Stomach (tissue), 9 donors: Measurements from ENCODE around the gene ENAM. TPM values are rescaled to one million over a fixed set of nuclear protein-coding genes. Genes with fewer than 3 reads are reported as not detected.

ENCODE experiments used
- DNase-seq, 2 donors: peaks; one replicate each; pipeline versions ENCODE4 v3.0.0 to v3.0.0-alpha.2; 2013 to 2019
- H3K27ac ChIP-seq, 5 donors: fragments of 200-600 bp in 4 of 5; sonication (generic) in 4 of 5; one replicate each; pipeline ENCODE4 v1.5.1; 2013 to 2019; ENCODE audit warnings: mild to moderate bottlenecking in 1 of 5, moderate library complexity in 1 of 5
- H3K27me3 ChIP-seq, 3 donors: fragments of 200-600 bp; sonication (generic); one replicate each; pipeline ENCODE4 v1.5.1; 2017 to 2019; ENCODE audit warnings: mixed run types in 1 of 3
- H3K36me3 ChIP-seq, 4 donors: fragments of 200-600 bp; sonication (generic); 1 replicate in 3 of 4; 2 replicates in 1 of 4; pipeline ENCODE4 v1.5.1; 2016 to 2019
- H3K4me1 ChIP-seq, 4 donors: fragments of 200-600 bp; sonication (generic); one replicate each; pipeline ENCODE4 v1.5.1; 2016 to 2019
- H3K4me3 ChIP-seq, 4 donors: fragments of 200-600 bp; sonication (generic) in 3 of 4; one replicate each; pipeline ENCODE4 v1.5.1; 2016 to 2019; ENCODE audit warnings: mild to moderate bottlenecking in 1 of 4
- H3K9me3 ChIP-seq, 4 donors: fragments of 200-600 bp; sonication (generic); one replicate each; pipeline ENCODE4 v1.5.1; 2016 to 2019
- EP300 ChIP-seq: sonication (generic); formaldehyde crosslinking; IDR thresholded peaks from one replicate; pipeline ENCODE4 v1.6.1; 2017; ENCODE audit warnings: antibody characterized with exemption
- POLR2A ChIP-seq, 4 donors: fragments of 450-650 bp; IDR thresholded peaks; one replicate each; pipeline ENCODE4 v1.6.1; 2016; ENCODE audit warnings: antibody characterized with exemption in 4 of 4, control low read depth in 2 of 4, mild to moderate bottlenecking in 1 of 4, moderate library complexity in 1 of 4
- POLR2AphosphoS5 ChIP-seq, 3 donors: sonication (generic); formaldehyde crosslinking; IDR thresholded peaks; one replicate each; pipeline ENCODE4 v1.6.1; 2016; ENCODE audit warnings: antibody characterized with exemption in 3 of 3
- WGBS, 5 donors: extraction: QIAGEN DNeasy Blood & Tissue Kit in 3 of 5; methylation state at CpG; one replicate each; pipeline versions ENCODE4 v1.1.5 to v1.1.7; 2013 to 2018; 5-methylcytosine and 5-hydroxymethylcytosine counted together
- intact Hi-C: fragments of 100-400 bp; cut with DNase I; formaldehyde crosslinking; loops from one replicate; pipeline ENCODE4 v1.15.1; 2023; ENCODE audit warnings: low total_unique reads
- polyA plus RNA-seq, 3 donors: library from polyadenylated mRNA; stranded (reverse); fragments of 200-250 nt; gene quantifications; one replicate each; pipeline ENCODE4 v1.2.3, GENCODE V29; 2013
- total RNA-seq, 5 donors: library from RNA; depleted of rRNA; stranded (reverse); fragments of >200 nt; gene quantifications; one replicate each; pipeline versions ENCODE4 v1.1.0 to v1.2.3, GENCODE V29; 2014 to 2016
- TF ChIP-seq, protein P1 (sequence below), 7 experiments: fragments of 450-650 bp in 4 of 7; fragments of 200-600 bp in 3 of 7; sonication (generic) in 3 of 7; IDR thresholded peaks; one replicate each; pipeline ENCODE4 v1.5.1; 2016 to 2019; ENCODE audit warnings: antibody characterized with exemption in 7 of 7, control low read depth in 2 of 7, mild to moderate bottlenecking in 1 of 7
- donor health status: healthy with polysubstance abuse.
- donor health status: Bipolar disorder and iron deficiency.
- donor health status: healthy.

The ENAM gene
- total and polyA plus RNA-seq, 8 donors = 0.14 to 1.7 (median 0.44) TPM; not detected in 2

GRCh38 chr4:70600977-70601376, 27.6 kb upstream of the ENAM start:
- Histone ChIP-seq H3K27me3 (peaks cover 0 to 6% (median 0%) of the 10 kb centered on the region in 3 donors), H3K4me1 (no peaks in the 10 kb centered on the region), H3K27ac (no peak overlapping the region), H3K9me3 (no peaks in the 10 kb centered on the region), H3K36me3 (no peaks in the 10 kb centered on the region), H3K4me3 (no peak overlapping the region)
- intact Hi-C loops = no loop called here
- no peak for TF ChIP-seq POLR2AphosphoS5 (IDR thresholded peaks at IDR 0.05)
- no peak for TF ChIP-seq POLR2A (IDR thresholded peaks at IDR 0.05)
- no peak for TF ChIP-seq EP300
- TF ChIP-seq, protein P1, sequence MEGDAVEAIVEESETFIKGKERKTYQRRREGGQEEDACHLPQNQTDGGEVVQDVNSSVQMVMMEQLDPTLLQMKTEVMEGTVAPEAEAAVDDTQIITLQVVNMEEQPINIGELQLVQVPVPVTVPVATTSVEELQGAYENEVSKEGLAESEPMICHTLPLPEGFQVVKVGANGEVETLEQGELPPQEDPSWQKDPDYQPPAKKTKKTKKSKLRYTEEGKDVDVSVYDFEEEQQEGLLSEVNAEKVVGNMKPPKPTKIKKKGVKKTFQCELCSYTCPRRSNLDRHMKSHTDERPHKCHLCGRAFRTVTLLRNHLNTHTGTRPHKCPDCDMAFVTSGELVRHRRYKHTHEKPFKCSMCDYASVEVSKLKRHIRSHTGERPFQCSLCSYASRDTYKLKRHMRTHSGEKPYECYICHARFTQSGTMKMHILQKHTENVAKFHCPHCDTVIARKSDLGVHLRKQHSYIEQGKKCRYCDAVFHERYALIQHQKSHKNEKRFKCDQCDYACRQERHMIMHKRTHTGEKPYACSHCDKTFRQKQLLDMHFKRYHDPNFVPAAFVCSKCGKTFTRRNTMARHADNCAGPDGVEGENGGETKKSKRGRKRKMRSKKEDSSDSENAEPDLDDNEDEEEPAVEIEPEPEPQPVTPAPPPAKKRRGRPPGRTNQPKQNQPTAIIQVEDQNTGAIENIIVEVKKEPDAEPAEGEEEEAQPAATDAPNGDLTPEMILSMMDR (IDR thresholded peaks at IDR 0.05) = no peak
- no peak for DNase-seq
- WGBS, 5 donors = 68 to 84% (median 79%) methylated on average over 5 of the region's 5 CpGs

- intact Hi-C loops = no loop called here
- peak; percentile 53 to 90 for DNase-seq
- 24 to 31% (median 29%) methylated on average over 5 of the region's 5 CpGs for WGBS, 5 donors
- TF ChIP-seq EP300 (no peak), POLR2A (IDR thresholded peaks at IDR 0.05) (no peak), POLR2AphosphoS5 (IDR thresholded peaks at IDR 0.05) (peak in 1 of 3 donors; percentile 56)
- TF ChIP-seq, protein P1 (IDR thresholded peaks at IDR 0.05) = peak in 5 of 7 experiments; percentile 60 to 79 (median 71)
- Histone ChIP-seq H3K4me1 (no peaks in the 10 kb centered on the region), H3K9me3 (no peaks in the 10 kb centered on the region), H3K4me3 (no peak overlapping the region), H3K27ac (no peak overlapping the region), H3K36me3 (no peaks in the 10 kb centered on the region), H3K27me3 (peaks cover 0 to 6% (median 0%) of the 10 kb centered on the region in 3 donors)
These were observed 27.0 kb upstream of the ENAM start for GRCh38 chr4:70601422-70602039.

DNA sequence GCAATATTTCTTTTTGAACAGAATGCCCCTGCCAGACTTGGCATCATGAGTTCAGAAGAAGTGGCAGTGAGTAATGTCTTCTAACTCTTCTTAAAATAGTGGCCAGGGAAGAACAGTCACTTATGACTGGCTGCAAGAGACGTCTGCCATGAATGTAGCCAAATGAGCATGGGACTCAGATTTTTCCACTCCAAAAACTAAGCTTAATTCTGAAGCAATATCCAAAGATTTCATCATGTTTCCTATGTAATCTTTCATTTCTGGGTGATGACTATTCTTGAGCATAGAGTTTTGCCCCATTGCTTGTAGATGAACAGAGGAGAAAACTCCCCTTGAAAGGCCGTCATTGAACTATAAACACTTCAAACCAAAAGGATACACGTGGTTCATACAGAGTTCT, 24.7 kb upstream of the ENAM start:
- TF ChIP-seq POLR2A (IDR thresholded peaks at IDR 0.05) = no peak
- TF ChIP-seq, protein P1 (IDR thresholded peaks at IDR 0.05) = no peak
- no peak for TF ChIP-seq POLR2AphosphoS5 (IDR thresholded peaks at IDR 0.05)
- no peak for TF ChIP-seq EP300
- no peak overlapping the region for H3K4me3 ChIP-seq

GRCh38 chr4:70606459-70606858, 22.1 kb upstream of the ENAM start:
- H3K9me3 ChIP-seq = no peaks in the 10 kb centered on the region
- H3K27me3 ChIP-seq = no peaks in the 10 kb centered on the region
- no peak for TF ChIP-seq EP300
- TF ChIP-seq POLR2AphosphoS5 (IDR thresholded peaks at IDR 0.05) = no peak
- TF ChIP-seq, protein P1 (IDR thresholded peaks at IDR 0.05) = no peak
- no peak for TF ChIP-seq POLR2A (IDR thresholded peaks at IDR 0.05)
- DNase-seq = no peak
- H3K4me1 ChIP-seq = no peaks in the 10 kb centered on the region
- intact Hi-C loops = no loop called here
- 75 to 93% (median 79%) methylated on average over 8 of the region's 8 CpGs for whole genome bisulfite sequencing, 5 donors
- no peak overlapping the region for H3K27ac ChIP-seq
- H3K4me3 ChIP-seq = no peak overlapping the region
- H3K36me3 ChIP-seq = no peaks in the 10 kb centered on the region

More for the DNA sequence above, 24.7 kb upstream of the ENAM start:
- intact Hi-C loops = no loop called here
- no peak for DNase-seq
- Histone ChIP-seq H3K27me3 (peaks cover 0 to 3% (median 0%) of the 10 kb centered on the region in 3 donors), H3K4me1 (no peaks in the 10 kb centered on the region), H3K27ac (no peak overlapping the region), H3K36me3 (no peaks in the 10 kb centered on the region), H3K9me3 (no peaks in the 10 kb centered on the region)
- 27 to 38% (median 33%) methylated on average over 3 of the region's 3 CpGs for WGBS, 5 donors
